Ovary (tissue), 9 donors: Measurements from ENCODE around the gene CDC42. TPM values are rescaled to one million over a fixed set of nuclear protein-coding genes. Genes with fewer than 3 reads are reported as not detected.

Source experiments
- DNase-seq, 5 donors: peaks; one replicate each; pipeline ENCODE4 v3.0.0-alpha.2; 2019 to 2020
- H3K27ac ChIP-seq, 2 donors: fragments of 200-600 bp; one replicate each; pipeline versions ENCODE4 v1.5.1 to v1.8.0; 2019 to 2022
- H3K27me3 ChIP-seq: fragments of 200-600 bp; one replicate; pipeline ENCODE4 v1.8.0; 2022
- H3K36me3 ChIP-seq: fragments of 200-600 bp; sonication (generic); one replicate; pipeline ENCODE4 v1.5.1; 2019
- H3K4me1 ChIP-seq: one replicate; pipeline ENCODE4 v1.8.1; 2013; ENCODE audit warnings: mild to moderate bottlenecking, moderate library complexity; ENCODE audit not compliant: insufficient read depth
- H3K4me3 ChIP-seq: fragments of 200-600 bp; sonication (generic); one replicate; pipeline ENCODE4 v1.5.1; 2017
- H3K9me3 ChIP-seq, 2 donors: fragments of 200-600 bp in 1 of 2; sonication (generic) in 1 of 2; one replicate each; pipeline versions ENCODE4 v1.5.1 to v1.8.1; 2013 to 2019; ENCODE audit warnings: mild to moderate bottlenecking in 1 of 2, moderate library complexity in 1 of 2
- EP300 ChIP-seq: sonication (generic); formaldehyde crosslinking; IDR thresholded peaks from one replicate; pipeline ENCODE4 v1.6.1; 2017; ENCODE audit warnings: antibody characterized with exemption
- POLR2A ChIP-seq: fragments of 450-650 bp; IDR thresholded peaks from one replicate; pipeline ENCODE4 v1.6.1; 2017; ENCODE audit warnings: antibody characterized with exemption, mild to moderate bottlenecking, moderate library complexity
- WGBS, 3 donors: extraction: QIAGEN DNeasy Blood & Tissue Kit in 1 of 3; methylation state at CpG; one replicate each; pipeline versions ENCODE4 v1.1.5 to v1.1.7; 2013 to 2017; 5-methylcytosine and 5-hydroxymethylcytosine counted together
- intact Hi-C, 4 donors: fragments of 100-400 bp; cut with DNase I; formaldehyde crosslinking; loops; one replicate each; pipeline versions ENCODE4 v1.11.0 to v1.15.1; 2022 to 2023
- polyA plus RNA-seq, 2 donors: library from polyadenylated mRNA; stranded (reverse); fragments of 200-250 nt in 1 of 2; fragments of 350-450 nt in 1 of 2; fragmentation: Illumina TruSeq in 1 of 2; extraction: RNeasy Lipid Tissue Mini Kit (QIAGEN cat#74804) in 1 of 2; gene quantifications; one replicate each; pipeline ENCODE4 v1.2.3, GENCODE V29; 2013 to 2014
- total RNA-seq, 7 donors: library from RNA; depleted of rRNA in 2 of 7; stranded (reverse); fragments of >200 nt in 2 of 7; fragmentation: NEBNext Ultra II Directional in 3 of 7; extraction: Animal tissue kit (Norgen Biotek cat#: 25700) in 3 of 7; gene quantifications; one replicate each; pipeline versions ENCODE4 v1.1.0 to v1.2.4, GENCODE V29; 2016 to 2023
- TF ChIP-seq, protein P1 (sequence below), 3 donors: fragments of 450-650 bp in 2 of 3; fragments of 200-600 bp in 1 of 3; IDR thresholded peaks; one replicate each; pipeline versions ENCODE4 v1.5.1 to v1.8.0; 2016 to 2022; ENCODE audit warnings: antibody characterized with exemption in 3 of 3, mild to moderate bottlenecking in 1 of 3
- donor health status: DM: no; HTN: no; CAD: no; lungs with moderate emphysema.
- donor health status: DM: no; HTN: no; CAD: no.
- donor health status: Bipolar disorder and iron deficiency.
- donor health status: DM: yes; HTN: yes; CAD: no.
- donor health status: DM: no; HTN: no; CAD: no.
- donor health status: DM: yes; HTN: yes; CAD: no.

Gene CDC42
- total and polyA plus RNA-seq, 9 donors, result 111 to 238 (median 200) TPM

- no peak for DNase-seq
- no peak overlapping the region for H3K27ac ChIP-seq
- intact Hi-C loops, result no loop called here
- no peaks in the 10 kb centered on the region for H3K4me1 ChIP-seq
- WGBS, 3 donors, result 56 to 65% (median 57%) methylated on average over 7 of the region's 7 CpGs
- no peak overlapping the region for H3K4me3 ChIP-seq
- no peaks in the 10 kb centered on the region for H3K36me3 ChIP-seq
- no peak for TF ChIP-seq EP300
- TF ChIP-seq POLR2A, result no peak
- TF ChIP-seq, protein P1, sequence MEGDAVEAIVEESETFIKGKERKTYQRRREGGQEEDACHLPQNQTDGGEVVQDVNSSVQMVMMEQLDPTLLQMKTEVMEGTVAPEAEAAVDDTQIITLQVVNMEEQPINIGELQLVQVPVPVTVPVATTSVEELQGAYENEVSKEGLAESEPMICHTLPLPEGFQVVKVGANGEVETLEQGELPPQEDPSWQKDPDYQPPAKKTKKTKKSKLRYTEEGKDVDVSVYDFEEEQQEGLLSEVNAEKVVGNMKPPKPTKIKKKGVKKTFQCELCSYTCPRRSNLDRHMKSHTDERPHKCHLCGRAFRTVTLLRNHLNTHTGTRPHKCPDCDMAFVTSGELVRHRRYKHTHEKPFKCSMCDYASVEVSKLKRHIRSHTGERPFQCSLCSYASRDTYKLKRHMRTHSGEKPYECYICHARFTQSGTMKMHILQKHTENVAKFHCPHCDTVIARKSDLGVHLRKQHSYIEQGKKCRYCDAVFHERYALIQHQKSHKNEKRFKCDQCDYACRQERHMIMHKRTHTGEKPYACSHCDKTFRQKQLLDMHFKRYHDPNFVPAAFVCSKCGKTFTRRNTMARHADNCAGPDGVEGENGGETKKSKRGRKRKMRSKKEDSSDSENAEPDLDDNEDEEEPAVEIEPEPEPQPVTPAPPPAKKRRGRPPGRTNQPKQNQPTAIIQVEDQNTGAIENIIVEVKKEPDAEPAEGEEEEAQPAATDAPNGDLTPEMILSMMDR (IDR thresholded peaks at IDR 0.05), result no peak
- no peaks in the 10 kb centered on the region for H3K27me3 ChIP-seq
- no peaks in the 10 kb centered on the region for H3K9me3 ChIP-seq
Observed at GRCh38 chr1:22037520-22037919, 15.0 kb upstream of the CDC42 start.

DNA sequence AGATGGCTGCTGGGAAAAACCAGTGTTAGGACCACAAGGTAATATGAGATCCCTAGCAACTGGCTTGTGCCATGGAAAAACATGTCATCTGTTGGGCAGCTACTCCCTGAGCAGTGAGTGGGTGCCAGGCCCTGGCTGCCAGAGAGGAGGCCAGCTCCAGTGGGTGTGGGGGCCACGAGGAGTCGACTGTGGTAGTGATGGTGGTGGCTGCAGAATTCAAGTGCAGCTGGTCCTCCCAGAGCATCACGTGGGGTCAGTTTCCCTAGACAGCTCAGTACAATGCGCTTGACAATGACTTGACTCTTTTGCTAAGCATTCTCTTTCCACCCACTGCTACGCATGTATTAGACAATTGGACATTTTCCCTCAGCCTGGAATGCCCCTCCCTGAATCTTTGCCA is 14.5 kb upstream of the CDC42 start:
- no peak for DNase-seq
- H3K4me3 ChIP-seq, result no peak overlapping the region
- 79 to 88% (median 86%) methylated on average over 5 of the region's 5 CpGs for WGBS, 3 donors
- H3K27ac ChIP-seq, result no peak overlapping the region
- intact Hi-C loops, result no loop called here
- TF ChIP-seq, protein P1 (IDR thresholded peaks at IDR 0.05), result no peak
- TF ChIP-seq POLR2A, result no peak
- TF ChIP-seq EP300, result no peak
- H3K4me1 ChIP-seq, result no peaks in the 10 kb centered on the region
- no peaks in the 10 kb centered on the region for H3K36me3 ChIP-seq
- no peaks in the 10 kb centered on the region for H3K9me3 ChIP-seq
- no peaks in the 10 kb centered on the region for H3K27me3 ChIP-seq

- 54 to 65% (median 56%) methylated on average over 6 of the region's 6 CpGs for WGBS, 3 donors
- H3K9me3 ChIP-seq, result no peaks in the 10 kb centered on the region
- DNase-seq, result peak in 2 of 5 donors; percentile 33 to 43
- no peak overlapping the region for H3K4me3 ChIP-seq
- no peaks in the 10 kb centered on the region for H3K4me1 ChIP-seq
- no peak overlapping the region for H3K27ac ChIP-seq
- TF ChIP-seq EP300 (no peak), POLR2A (no peak)
- TF ChIP-seq, protein P1 (IDR thresholded peaks at IDR 0.05), result no peak
- intact Hi-C loops, result no loop called here
- no peaks in the 10 kb centered on the region for H3K36me3 ChIP-seq
- no peaks in the 10 kb centered on the region for H3K27me3 ChIP-seq
Observed at GRCh38 chr1:22039594-22040285, 12.8 kb upstream of the CDC42 start.

DNA sequence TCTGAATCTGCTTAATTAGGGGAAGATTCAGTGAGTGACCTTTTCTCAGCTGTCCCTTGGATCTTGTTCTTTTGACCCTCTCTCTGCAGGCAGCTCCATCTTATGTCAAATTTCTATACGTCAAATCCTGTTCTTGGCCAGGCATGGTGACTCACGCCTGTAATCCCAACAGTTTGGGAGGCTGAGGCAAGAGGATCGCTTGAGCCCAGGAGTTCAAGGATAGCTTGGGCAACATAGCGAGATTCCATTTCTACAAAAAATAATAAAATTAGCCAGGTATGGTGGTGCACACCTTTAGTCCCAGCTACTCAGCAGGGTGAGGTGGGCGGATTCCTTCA is 12.3 kb upstream of the CDC42 start:
- Histone ChIP-seq H3K36me3 (no peaks in the 10 kb centered on the region), H3K9me3 (no peaks in the 10 kb centered on the region), H3K4me1 (no peaks in the 10 kb centered on the region), H3K27me3 (no peaks in the 10 kb centered on the region), H3K4me3 (no peak overlapping the region), H3K27ac (no peak overlapping the region)
- TF ChIP-seq POLR2A (no peak), EP300 (no peak)
- TF ChIP-seq, protein P1 (IDR thresholded peaks at IDR 0.05), result no peak
- intact Hi-C loops, result no loop called here
- WGBS, 3 donors, result 91 to 95% (median 92%) methylated on average over 5 of the region's 5 CpGs
- no peak for DNase-seq
